ENCODE results near the gene SIGLEC8. TPM values are rescaled to one million over a fixed set of nuclear protein-coding genes. Genes with fewer than 3 reads are reported as not detected.

The SIGLEC8 gene
- total RNA-seq, 2 donors from 2014 or later, result not detected

- ATAC-seq, result no peak
- H3K27me3 Mint-ChIP-seq, result peaks cover 22 to 39% of the 10 kb centered on the region in 2 donors
- H3K36me3 Mint-ChIP-seq, result no peaks in the 10 kb centered on the region
- no peak for DNase-seq (ENCODE audit: low spot score)
- H3K4me3 Mint-ChIP-seq, result no peak overlapping the region
- H3K4me1 Mint-ChIP-seq (ENCODE audit: low read depth in 2 of 2), result no peaks in the 10 kb centered on the region
- no peak overlapping the region for H3K27ac Mint-ChIP-seq
- peaks cover 4% of the 10 kb centered on the region for H3K9me3 Mint-ChIP-seq
Observed at GRCh38 chr19:51485960-51486660, 27.9 kb upstream of the SIGLEC8 start.

DNA sequence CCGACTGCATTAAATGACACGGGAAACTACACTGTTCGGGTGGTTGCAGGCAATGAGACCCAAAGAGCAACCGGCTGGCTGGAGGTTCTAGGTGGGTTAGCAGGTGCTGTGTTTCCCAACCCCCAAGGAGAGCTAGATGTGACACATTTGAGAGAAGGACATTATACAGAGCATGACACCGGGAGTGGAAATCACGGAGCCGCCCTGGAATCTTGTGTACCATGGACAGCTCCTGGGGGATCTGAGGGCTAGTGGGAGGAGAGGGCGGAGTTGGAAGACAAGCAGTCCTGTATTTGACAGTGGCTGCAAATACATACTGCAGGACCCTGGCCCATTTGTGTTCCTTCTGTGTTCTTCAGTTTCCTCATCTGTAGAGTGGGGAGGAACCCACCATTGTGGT lies 22.3 kb upstream of the SIGLEC8 start:
- H3K27me3 Mint-ChIP-seq, result peaks cover 41 to 50% of the 10 kb centered on the region in 2 donors
- DNase-seq (ENCODE audit: low spot score) (peak; percentile 35), ATAC-seq (no peak)
- H3K4me1 Mint-ChIP-seq (ENCODE audit: low read depth in 2 of 2), result peaks cover 0 to 4% of the 10 kb centered on the region in 2 donors
- H3K27ac Mint-ChIP-seq, result no peak overlapping the region
- H3K4me3 Mint-ChIP-seq, result no peak overlapping the region
- no peaks in the 10 kb centered on the region for H3K36me3 Mint-ChIP-seq
- H3K9me3 Mint-ChIP-seq, result no peaks in the 10 kb centered on the region

DNA sequence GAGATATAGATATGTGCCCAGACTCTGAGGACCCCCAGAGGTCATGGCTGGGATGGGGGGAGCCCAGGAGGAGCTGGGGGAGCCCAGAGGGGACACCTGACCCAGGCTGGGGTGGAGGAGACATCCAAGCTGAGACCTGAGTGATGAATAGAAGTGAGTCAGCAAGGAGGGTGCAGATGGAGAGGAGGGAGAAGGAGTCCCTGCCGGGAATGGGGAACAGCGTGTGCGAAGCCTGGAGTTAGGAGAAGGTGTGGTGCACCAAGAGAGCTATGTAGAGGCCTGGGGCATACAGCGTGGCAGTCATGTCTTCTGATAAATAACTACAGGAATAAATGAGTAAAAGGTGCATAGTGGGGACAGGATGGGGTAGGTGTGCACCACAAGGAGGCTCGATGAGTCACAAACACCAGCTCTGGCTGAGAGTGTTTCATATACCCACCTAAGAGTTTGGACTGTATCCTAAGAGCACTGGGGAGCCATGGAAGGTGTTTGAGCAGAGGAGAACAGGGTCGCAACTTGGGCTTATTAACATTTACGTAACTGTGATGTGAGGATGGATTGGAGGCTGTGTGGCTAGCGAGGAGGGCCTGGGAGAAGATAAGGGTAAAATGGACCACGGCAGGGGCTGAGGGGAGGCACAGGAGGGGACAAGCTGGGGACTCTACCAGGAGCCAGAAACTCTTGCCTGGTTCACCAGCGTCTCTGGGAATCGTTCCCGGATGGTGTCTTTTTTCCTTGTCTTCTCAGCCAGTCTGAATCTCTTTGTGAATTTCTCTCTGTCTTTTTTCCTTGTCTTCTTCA lies 21.5 kb upstream of the SIGLEC8 start:
- H3K36me3 Mint-ChIP-seq, result no peaks in the 10 kb centered on the region
- H3K27me3 Mint-ChIP-seq, result peaks cover 36 to 47% of the 10 kb centered on the region in 2 donors
- peak; percentile 50 for DNase-seq (ENCODE audit: low spot score)
- H3K27ac Mint-ChIP-seq, result no peak overlapping the region
- peaks cover 0 to 4% of the 10 kb centered on the region in 2 donors for H3K4me1 Mint-ChIP-seq (ENCODE audit: low read depth in 2 of 2)
- no peaks in the 10 kb centered on the region for H3K9me3 Mint-ChIP-seq
- no peak overlapping the region for H3K4me3 Mint-ChIP-seq
- no peak for ATAC-seq

GRCh38 chr19:51478381-51479234 lies 20.4 kb upstream of the SIGLEC8 start, which contains the start of gene CEACAM18:
CEACAM18 (plus strand) TSS chr19:51478539.
- Mint-ChIP-seq H3K36me3 (no peaks in the 10 kb centered on the region), H3K9me3 (no peaks in the 10 kb centered on the region), H3K4me1 (ENCODE audit: low read depth in 2 of 2) (peaks cover 0 to 4% of the 10 kb centered on the region in 2 donors), H3K4me3 (no peak within 1 kb of the TSS), H3K27ac (no peak within 1 kb of the TSS), H3K27me3 (peaks cover 40 to 48% of the 10 kb centered on the region in 2 donors)
- no peak for ATAC-seq
- peak; percentile 38 for DNase-seq (ENCODE audit: low spot score)

DNA sequence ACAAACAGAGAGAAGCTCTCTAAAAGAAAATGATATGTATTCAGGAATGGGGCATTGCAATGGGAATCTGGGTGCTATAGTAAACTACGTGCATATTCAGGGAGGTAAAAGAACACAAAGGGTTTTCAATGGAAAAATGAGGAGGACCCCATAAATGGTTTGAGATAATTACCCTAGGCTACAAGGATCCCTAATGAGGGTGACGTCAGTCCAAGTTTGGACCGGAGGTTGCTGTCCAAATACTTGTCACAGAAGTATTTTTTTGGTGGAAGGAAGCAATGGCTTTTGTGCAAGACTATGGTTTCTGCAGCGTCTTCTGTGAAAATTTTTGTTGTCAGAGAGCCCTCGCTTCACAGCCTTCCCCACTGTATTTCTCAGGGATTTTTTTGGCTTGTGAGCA lies 19.1 kb upstream of the SIGLEC8 start:
- DNase-seq (ENCODE audit: low spot score) (peak; percentile 6), ATAC-seq (no peak)
- Mint-ChIP-seq H3K36me3 (no peaks in the 10 kb centered on the region), H3K27ac (no peak overlapping the region), H3K4me1 (ENCODE audit: low read depth in 2 of 2) (peaks cover 4 to 7% of the 10 kb centered on the region in 2 donors), H3K9me3 (no peaks in the 10 kb centered on the region), H3K27me3 (peaks cover 42 to 49% of the 10 kb centered on the region in 2 donors), H3K4me3 (no peak overlapping the region)

DNA sequence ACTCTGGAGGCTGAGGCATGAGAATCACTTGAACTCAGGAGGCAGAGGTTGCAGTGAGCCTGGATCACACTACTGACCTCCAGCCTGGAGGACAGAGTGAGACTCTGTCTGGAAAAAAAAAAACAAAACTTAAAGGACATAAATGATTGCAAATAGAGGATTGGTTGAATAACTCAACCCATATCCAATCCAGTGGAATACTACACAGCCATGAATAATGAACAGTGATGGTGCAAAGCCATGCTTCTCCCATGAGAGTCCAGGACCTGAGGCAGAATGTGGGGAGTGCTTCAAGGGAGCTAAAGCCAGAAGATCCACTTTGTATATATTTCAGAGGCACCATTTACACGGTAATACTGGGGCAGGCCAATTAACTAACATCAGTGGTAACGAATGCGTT lies 17.9 kb upstream of the SIGLEC8 start:
- Mint-ChIP-seq H3K4me1 (ENCODE audit: low read depth in 2 of 2) (peaks cover 4 to 8% of the 10 kb centered on the region in 2 donors), H3K27me3 (peaks cover 39 to 45% of the 10 kb centered on the region in 2 donors), H3K27ac (no peak overlapping the region), H3K4me3 (no peak overlapping the region), H3K36me3 (no peaks in the 10 kb centered on the region), H3K9me3 (no peaks in the 10 kb centered on the region)
- DNase-seq (ENCODE audit: low spot score) (no peak), ATAC-seq (no peak)

- H3K27me3 Mint-ChIP-seq, result peaks cover 31 to 32% of the 10 kb centered on the region in 2 donors
- ATAC-seq, result peak; percentile 70 to 73
- H3K27ac Mint-ChIP-seq, result no peak overlapping the region
- no peaks in the 10 kb centered on the region for H3K9me3 Mint-ChIP-seq
- no peak overlapping the region for H3K4me3 Mint-ChIP-seq
- peak; percentile 85 for DNase-seq (ENCODE audit: low spot score)
- no peaks in the 10 kb centered on the region for H3K36me3 Mint-ChIP-seq
- peaks cover 0 to 8% of the 10 kb centered on the region in 2 donors for H3K4me1 Mint-ChIP-seq (ENCODE audit: low read depth in 2 of 2)
Observed at GRCh38 chr19:51473009-51473707, 14.9 kb upstream of the SIGLEC8 start.

DNA sequence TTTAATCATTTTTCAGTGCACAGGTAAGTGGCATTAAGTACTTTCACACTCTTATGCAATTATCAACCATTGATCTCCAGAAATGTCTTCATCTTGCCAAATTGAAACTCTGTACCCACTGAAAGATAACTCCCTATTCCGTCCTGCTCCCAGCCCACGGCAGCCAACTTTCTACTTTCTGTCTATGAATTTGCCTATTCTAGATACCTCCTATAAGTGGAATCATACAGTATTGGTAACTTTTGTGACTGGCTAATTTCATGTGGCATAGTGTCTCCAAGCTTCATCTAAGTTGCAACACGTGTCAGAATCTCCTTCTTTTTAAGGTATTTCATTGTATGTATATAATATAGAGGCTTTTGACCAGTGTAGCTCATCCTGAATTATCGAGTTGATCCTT lies 14.4 kb upstream of the SIGLEC8 start:
- ATAC-seq (no peak), DNase-seq (ENCODE audit: low spot score) (no peak)
- H3K27ac Mint-ChIP-seq, result no peak overlapping the region
- H3K4me1 Mint-ChIP-seq (ENCODE audit: low read depth in 2 of 2), result peaks cover 0 to 8% of the 10 kb centered on the region in 2 donors
- H3K27me3 Mint-ChIP-seq, result peaks cover 28 to 33% of the 10 kb centered on the region in 2 donors
- H3K36me3 Mint-ChIP-seq, result no peaks in the 10 kb centered on the region
- H3K4me3 Mint-ChIP-seq, result no peak overlapping the region
- H3K9me3 Mint-ChIP-seq, result no peaks in the 10 kb centered on the region

DNA sequence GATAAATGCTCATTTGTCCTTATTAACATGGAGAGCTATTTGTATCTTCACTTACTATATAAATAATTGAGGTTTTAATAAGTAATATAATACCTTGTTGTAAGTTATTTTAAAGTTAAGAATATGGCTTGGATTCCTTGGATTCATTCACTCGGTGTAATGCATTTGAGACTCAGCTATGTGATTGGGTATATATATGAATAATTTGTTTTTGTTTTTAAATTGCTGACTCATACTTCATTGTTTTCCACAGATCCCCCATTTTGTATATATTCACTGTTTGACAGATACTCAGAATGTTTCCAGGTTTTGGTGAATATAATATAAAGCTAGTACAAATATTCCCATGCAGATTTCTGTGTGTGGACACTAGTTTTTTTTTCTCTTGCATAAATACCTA lies 13.3 kb upstream of the SIGLEC8 start:
- ATAC-seq (no peak), DNase-seq (ENCODE audit: low spot score) (no peak)
- Mint-ChIP-seq H3K27me3 (peaks cover 24 to 37% of the 10 kb centered on the region in 2 donors), H3K4me3 (no peak overlapping the region), H3K27ac (no peak overlapping the region), H3K4me1 (ENCODE audit: low read depth in 2 of 2) (peaks cover 0 to 8% of the 10 kb centered on the region in 2 donors), H3K36me3 (no peaks in the 10 kb centered on the region), H3K9me3 (no peaks in the 10 kb centered on the region)

DNA sequence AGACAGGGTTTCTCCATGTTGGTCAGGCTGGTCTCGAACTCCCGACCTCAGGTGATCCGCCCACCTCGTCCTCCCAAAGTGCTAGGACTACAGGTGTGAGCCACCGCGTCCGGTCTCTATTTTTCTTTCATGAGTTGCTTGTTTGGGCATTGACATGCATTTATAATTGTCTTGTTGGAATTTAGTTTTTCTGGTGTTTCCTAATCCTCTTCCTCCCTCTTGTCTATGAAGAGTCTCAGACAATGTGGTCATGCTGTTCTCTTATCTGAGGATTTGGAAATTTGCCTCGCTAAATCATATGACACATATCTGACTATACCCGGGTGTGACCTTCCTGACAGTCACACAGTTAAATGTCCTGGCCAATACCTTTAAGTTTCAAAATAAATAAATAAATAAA lies 12.7 kb upstream of the SIGLEC8 start:
- H3K9me3 Mint-ChIP-seq, result no peaks in the 10 kb centered on the region
- ATAC-seq (no peak), DNase-seq (ENCODE audit: low spot score) (no peak)
- no peaks in the 10 kb centered on the region for H3K36me3 Mint-ChIP-seq
- H3K4me1 Mint-ChIP-seq (ENCODE audit: low read depth in 2 of 2), result peaks cover 0 to 8% of the 10 kb centered on the region in 2 donors
- H3K27ac Mint-ChIP-seq, result no peak overlapping the region
- H3K4me3 Mint-ChIP-seq, result no peak overlapping the region
- H3K27me3 Mint-ChIP-seq, result peaks cover 30 to 43% of the 10 kb centered on the region in 2 donors

DNA sequence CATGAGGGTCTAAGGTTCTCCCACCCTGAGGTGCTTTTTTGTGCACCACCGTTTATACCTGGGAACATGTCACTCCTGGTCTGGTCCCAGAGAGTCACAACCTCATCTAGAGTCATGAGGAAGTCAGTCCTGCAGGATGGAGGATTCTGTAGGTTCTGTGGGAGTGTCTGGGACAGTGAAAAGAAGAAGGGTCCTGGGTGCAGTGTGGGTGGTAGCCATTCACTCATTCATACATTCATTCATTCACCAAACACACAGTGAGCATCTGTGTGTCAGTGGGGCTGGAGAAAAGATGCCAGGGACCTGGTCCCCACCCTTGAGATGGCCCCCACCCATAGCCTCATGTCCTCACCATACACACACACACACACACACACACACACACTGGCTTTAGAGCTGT lies 11.4 kb upstream of the SIGLEC8 start:
- Mint-ChIP-seq H3K4me1 (ENCODE audit: low read depth in 2 of 2) (peaks cover 0 to 11% of the 10 kb centered on the region in 2 donors), H3K27me3 (peaks cover 39 to 47% of the 10 kb centered on the region in 2 donors), H3K4me3 (no peak overlapping the region), H3K9me3 (no peaks in the 10 kb centered on the region), H3K27ac (no peak overlapping the region), H3K36me3 (no peaks in the 10 kb centered on the region)
- DNase-seq (ENCODE audit: low spot score), result peak; percentile 29
- ATAC-seq, result peak in 1 of 2 donors; percentile 24

- Mint-ChIP-seq H3K9me3 (no peaks in the 10 kb centered on the region), H3K27ac (no peak overlapping the region), H3K36me3 (no peaks in the 10 kb centered on the region), H3K4me3 (no peak overlapping the region), H3K4me1 (ENCODE audit: low read depth in 2 of 2) (peaks cover 3 to 14% of the 10 kb centered on the region in 2 donors), H3K27me3 (peaks cover 39 to 45% of the 10 kb centered on the region in 2 donors)
- ATAC-seq, result peak; percentile 11 to 38
- peak; percentile 54 for DNase-seq (ENCODE audit: low spot score)
Observed at GRCh38 chr19:51469162-51469561, 10.9 kb upstream of the SIGLEC8 start.

- peaks cover 42 to 43% of the 10 kb centered on the region in 2 donors for H3K27me3 Mint-ChIP-seq
- no peaks in the 10 kb centered on the region for H3K36me3 Mint-ChIP-seq
- ATAC-seq (no peak), DNase-seq (ENCODE audit: low spot score) (no peak)
- H3K4me3 Mint-ChIP-seq, result no peak overlapping the region
- no peak overlapping the region for H3K27ac Mint-ChIP-seq
- peaks cover 4 to 17% of the 10 kb centered on the region in 2 donors for H3K4me1 Mint-ChIP-seq (ENCODE audit: low read depth in 2 of 2)
- H3K9me3 Mint-ChIP-seq, result no peaks in the 10 kb centered on the region
Observed at GRCh38 chr19:51468545-51468920, 10.3 kb upstream of the SIGLEC8 start.
